COLO829 (cell line): ENCODE results near the gene CECR2.

Experiments
- DNase-seq: peaks from one replicate; pipeline ENCODE4 v3.0.0; 2012; ENCODE audit warnings: low spot score

CECR2 gene

DNA sequence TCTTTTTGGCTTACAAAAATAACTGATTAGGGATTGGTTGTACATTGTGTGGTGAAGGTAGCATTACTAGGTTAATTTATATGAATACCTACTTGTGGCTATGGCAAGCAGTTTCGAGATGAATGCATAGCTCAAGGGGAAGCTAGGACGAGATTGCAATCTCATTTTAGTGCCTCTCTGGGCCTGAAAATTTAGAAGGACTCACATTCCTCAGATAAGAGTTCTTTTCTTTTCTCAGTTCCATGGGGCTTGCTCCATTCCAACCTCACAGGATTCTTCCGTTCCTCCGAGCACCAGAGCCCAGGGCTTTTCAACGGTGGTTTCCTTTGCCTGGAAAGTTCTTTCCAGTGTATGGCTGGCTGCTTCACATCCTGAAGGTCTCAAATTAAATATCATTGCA is 82.1 kb downstream of the CECR2 start:
- no peak for DNase-seq

DNA sequence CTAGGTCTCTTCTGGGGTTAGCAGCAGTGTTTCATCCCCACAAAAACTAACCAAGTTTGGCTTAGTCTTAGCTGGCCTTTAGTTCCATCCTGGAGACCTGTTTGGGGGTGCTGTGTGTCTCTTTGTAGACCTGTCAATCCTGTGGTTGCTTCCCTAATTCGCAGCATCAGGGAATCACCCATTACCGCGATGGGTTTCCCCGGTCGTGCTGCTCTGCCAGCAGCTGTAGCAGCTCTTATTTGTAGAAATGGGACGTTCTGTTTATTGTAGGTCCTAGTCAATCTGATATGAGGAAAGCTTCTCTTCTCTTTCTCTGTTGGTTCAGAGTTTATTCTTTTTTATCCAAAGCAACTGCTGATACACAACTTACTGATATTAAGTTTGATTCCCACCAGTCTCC is 91.6 kb downstream of the CECR2 start:
- no peak for DNase-seq

DNA sequence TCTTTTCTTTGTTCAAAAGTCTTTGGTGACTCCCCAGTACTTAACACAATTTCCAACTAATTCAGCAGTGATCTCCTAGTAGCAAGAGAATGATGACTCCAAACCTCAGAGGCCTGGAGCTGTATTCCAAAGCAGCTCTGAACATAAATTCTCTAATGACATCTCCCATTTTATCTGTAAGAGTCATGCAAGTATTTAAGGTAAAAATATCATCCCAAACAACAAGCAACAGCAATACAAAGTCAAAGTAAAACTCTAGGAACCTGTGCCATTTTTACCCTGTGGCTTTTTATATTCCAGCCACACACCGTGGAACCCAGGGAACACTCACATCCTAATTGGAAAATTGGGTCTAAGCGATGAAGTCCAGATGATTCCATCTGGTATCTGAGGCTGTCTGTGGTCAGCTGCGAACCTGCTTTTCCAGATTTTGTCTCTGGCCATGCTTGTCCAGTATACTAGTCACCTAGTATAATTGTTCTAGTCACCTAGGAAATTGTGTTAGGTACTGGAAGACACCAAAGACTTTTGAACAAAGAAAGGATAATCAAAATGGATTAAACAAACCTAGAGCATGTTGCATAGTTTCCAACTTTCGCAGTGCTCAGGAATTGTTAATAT is 101.7 kb downstream of the CECR2 start:
- DNase-seq, result no peak

DNA sequence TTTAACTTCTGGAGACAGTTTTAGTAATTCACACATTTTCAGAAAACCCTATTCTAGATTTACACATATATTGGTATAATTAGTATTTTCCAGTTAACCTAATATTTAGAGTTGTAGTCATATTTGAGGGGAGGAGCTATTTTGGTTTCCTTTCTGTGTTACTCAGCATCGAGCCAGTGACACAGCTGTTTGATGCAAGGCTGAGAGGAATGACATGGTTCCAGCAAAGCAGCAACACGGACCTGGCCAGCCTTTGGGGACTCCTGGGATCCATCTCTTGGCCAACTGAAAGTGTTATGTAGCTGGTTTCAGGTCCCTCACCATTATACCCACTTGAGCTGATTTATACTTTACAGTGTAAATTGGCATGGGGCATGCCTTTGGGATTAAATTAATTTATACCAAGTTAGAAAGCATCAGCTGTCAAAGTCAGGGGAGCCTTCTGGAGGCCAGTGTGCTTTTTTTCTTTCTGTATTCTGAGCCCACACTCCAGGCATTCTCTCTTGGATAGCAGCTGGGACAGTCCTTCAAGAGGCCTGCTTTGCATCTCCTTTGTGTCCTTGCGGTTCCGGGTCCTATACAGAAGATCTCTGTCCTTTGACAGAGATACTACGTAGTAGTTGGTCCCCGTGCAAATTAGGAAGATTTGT is 102.8 kb downstream of the CECR2 start:
- no peak for DNase-seq

DNA sequence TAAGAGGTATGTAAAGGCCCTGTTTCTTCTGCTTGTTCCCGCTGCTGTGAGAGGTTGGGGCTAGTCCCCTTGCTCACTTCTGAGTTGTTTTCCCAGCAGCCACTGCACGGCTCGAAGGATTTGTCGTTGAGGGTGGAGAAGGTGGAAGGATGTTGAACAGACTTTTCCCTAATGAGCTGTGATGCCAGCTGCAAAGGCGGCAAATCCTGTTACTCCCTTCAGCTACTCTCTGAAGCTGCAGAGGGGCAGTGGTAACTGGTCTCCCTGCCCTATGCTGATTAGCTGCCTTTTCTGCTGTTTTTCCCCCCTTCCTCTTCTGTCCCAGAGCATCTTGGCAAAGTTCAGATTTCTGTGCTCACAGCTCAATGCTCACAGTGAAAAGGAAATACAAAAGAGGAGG is 103.7 kb downstream of the CECR2 start:
- DNase-seq, result no peak

DNA sequence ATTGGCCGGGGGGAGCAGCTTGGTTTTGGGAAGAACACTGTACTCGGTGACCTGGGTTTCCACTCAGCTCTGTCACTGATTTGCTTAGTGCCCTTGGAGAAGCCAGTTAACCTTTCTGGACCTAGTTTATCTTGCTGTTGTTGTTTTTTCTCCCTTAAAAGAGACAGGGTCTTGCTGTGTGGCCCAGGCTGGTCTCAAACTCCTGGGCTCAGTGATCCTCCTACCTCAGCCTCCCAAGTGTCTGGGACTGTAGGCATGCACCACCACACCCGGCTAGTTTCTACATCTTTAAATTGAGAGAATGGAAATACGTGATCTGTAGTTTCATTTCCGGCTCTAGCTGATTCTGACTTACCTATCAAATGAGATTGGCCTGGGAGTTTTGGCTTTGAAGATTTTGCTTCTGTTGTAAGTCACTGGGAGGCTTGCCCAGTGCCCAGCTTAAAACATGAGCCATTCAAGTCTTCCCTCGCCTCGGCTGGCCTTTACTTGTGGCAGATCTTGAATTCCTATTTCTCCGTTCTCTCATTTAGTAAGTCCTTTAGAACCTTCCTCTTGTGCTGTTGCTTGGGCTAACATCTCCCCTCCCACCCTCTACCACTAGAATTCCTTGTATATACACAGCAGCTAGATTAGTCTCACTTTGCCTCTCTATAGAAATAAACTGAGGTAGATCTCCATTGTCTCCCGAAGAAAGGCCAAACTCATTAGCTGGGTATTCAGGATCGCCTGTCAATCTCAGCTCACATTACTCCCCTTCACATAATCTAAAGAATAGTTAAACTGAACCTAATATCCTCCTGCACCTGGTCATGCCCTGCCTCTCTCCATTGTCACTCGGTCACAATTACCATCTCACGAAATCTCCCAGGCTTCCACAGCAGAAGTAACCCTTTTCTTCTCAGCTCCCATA is 106.3 kb downstream of the CECR2 start:
- DNase-seq, result no peak

DNA sequence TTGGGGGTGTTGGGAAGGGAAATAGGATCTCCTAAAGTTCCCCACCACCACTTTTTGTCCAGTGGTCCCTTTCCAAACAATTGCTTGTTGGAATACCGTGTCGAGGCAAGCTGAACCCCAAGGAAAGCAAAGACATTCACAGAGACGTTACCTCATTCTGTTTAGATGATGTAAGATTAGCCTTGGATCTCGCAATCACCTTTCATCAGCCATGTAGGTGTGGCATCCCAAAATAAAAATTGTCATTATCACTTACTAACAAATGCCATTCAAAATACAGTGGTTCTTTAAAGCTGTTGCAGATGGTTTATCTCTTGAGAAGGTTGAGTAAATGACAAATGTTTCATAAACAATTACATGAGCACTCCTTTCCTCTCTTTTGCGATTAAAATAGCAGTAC is 107.6 kb downstream of the CECR2 start:
- DNase-seq, result no peak

DNA sequence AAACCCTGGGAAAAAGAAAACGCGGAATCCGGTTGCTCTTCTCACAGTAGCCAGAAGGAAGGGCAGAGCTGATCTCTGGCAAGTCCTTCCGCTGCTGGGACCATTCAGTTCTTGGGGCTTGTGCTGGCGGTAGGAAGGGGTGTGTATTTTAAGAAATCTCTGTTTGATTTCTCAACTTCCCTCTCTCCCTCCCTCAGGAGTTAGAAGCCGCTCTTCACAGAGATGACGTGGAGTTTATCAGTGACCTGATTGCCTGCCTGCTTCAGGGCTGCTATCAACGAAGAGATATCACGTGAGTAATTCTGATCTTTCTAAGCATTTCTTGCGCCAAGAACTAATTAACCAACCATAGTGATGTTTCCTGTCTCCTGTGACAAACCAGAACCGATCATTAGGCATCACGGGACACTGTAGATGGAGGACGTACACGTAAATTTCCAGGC is 108.2 kb downstream of the CECR2 start:
- peak; percentile 25 for DNase-seq

DNA sequence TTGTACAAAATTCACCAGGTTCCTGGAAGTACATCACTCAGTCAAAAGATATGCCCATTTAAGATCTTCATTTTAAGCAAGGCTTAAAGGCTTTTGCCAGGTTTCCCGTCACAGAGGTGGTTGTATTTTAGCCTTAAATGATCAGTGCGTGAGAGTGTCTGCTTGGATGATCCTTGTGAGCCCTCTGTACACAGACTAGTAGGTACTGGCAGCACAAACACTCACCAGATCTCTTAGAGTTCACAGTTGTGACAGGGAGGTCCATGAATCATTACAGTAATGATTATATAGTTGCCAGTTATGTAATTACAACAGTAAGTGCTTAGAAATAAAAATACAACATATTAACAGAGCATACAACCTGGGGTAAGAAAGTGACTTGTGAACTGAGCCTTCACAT is 109.9 kb downstream of the CECR2 start:
- no peak for DNase-seq

DNA sequence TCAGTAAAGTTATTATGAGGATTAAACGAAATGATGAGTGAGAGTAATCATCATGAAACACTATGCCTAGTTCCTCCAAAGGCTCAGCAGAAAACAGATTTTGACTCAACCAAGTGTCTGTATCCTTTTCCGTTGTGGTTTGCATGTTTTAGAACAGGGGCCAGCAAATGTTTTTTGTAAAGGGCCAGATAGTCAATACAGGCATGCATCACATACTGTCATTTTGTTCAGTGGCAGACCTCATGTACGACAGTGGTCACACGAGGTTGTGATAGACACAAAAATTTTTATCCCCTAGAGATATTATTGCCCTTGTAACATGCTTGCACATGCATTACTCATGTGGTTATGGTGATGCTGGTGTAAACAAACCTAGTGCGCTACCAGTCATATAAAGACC is 112.2 kb downstream of the CECR2 start:
- no peak for DNase-seq

DNA sequence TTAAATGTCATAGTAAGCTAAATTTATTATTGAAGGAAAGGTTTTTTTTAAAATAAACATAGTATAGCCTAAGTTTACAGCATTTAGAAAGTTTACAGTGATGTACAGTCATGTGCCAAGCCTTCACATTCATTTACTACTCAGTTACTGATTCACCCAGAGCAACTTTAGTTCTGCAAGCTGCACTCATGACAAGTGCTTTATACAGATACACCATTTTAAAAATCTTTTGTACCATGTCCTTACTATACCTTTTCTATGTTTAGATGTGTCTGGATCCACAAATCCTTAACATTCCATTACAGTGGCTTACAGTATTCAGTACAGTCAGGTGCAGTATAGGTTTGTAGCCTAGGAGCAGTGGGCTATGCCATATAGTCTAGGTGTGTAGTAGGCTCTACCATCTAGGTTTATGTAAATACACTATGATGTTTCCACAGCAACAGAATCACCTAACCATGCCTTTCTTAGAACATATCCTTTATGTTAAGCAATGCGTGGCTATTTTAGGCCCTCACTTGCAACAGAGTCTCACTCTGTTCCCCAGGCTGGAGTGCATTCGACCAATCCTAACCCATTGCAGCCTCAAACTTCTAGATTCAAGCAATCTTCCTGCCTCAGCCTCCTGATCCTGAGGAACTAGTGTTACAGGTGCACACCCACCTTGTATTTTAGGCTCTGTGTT is 114.6 kb downstream of the CECR2 start:
- no peak for DNase-seq

DNA sequence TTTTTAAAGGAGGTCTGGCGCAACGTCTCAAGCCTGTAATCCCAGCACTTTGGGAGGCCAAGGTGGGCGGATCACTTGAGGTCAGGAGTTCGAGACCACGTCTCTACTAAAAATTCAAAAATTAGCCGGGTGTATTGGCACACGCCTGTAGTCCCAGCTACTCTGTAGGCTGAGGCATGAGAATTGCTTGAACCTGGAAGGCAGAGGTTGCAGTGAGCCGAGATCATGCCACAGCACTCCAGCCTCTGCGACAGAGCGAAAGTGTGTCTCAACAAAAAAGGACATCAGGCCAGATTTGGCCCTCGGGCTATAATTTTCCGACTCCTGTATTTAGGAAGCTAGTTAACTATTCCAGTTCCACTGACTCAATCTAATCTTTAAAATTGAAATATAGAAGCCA is 115.3 kb downstream of the CECR2 start:
- no peak for DNase-seq

DNA sequence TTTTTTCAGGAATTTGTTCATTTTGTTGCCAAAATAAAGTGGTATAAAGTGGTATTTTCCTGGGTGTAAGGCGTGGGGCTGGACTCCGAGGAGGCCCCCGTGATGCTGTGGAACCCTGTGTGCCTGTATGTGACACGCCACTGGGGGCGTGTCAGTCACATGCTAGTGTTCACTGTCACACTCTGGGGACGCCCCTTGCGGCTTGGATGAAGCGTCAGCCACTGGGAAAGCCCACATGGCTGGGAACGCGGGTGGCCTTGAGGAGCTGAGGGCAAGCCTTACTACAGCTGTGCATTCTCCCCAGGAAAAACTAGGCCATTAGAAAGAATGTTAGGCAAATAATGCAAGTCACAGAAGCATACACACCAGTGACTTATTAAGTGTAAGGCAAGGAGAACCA is 117.1 kb downstream of the CECR2 start:
- DNase-seq, result no peak

DNA sequence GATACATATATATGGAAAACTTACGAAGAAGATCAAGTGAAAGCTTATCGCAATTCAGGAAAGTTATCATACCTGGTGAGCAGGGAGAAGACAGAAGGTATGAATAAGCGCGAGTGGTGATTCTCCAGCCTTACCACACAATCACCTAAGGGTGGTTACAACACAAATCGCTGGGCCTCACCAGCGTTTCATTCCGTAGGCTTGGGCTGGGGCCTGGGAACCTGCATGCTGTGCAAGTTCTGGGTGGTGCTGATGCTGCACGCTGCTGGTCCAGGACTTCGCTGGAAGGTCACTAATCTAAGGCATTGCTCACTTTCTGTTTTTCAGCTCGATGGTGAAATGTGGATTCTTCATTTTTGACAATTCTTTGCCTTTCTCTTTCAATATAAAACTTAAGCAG is 117.5 kb downstream of the CECR2 start:
- DNase-seq, result no peak

DNA sequence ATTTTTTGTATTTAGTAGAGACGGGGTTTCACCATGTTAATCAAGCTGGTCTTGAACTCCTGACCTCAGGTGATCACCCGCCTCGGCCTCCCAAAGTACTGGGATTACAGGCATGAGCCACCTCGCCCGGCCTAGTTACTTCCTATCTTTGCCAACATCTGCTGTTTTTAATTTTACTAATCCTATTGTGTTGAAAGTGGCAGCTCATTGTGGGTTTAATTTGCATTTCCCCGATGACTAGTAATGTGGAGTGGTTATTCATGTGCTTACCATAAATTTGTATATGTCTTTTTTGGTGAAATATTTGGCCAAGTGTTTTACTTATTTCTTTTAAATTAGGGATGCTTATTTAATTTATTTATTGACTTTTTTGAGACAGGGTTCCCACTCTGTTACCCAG is 119.8 kb downstream of the CECR2 start:
- DNase-seq, result no peak

DNA sequence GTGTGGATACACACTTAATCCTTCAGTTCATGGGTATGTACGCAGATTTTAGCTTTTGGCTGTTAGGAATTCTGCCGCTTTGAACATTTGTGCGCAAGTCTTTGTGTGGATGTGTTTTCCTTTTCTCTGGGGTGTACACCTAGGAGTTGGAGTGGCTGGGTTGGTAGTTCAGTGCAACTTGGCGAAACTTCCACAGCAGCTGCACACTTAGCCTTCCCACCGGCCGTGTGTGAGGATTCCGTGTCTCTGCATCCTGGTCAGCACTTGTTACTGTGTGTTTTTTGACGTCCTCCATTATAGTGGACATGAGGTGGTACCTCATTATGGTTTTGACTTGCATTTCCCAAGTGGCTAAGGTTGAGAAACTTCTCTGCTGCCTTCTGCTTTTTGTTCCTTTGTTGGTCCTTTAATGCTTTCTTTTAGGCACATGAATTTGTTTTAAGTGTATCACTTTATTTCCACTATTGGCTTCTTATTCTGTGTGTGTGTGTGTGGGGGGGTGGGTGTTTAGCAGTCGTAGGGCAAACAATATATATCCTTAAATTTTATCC is 121.9 kb downstream of the CECR2 start:
- DNase-seq, result no peak

DNA sequence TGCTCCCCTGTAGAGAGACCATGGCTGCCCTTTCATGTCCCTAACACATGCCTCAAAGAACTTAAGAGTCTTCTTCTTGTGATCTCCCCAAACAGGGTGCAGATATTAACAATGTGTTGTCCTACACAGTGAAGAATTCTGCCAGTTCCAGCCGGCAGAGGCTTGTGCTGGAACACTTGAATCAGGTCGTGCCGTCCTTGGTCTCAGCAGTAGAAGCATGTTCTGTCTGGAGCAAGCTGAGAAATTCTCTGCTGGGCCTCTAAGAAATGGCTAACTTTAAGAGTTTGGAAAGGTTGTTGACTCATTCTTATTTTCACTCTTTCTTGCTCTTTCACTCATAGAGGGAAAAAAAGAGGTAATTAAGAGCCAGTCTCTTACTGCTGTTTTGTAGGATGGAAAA is 123.0 kb downstream of the CECR2 start:
- DNase-seq, result peak; percentile 26

DNA sequence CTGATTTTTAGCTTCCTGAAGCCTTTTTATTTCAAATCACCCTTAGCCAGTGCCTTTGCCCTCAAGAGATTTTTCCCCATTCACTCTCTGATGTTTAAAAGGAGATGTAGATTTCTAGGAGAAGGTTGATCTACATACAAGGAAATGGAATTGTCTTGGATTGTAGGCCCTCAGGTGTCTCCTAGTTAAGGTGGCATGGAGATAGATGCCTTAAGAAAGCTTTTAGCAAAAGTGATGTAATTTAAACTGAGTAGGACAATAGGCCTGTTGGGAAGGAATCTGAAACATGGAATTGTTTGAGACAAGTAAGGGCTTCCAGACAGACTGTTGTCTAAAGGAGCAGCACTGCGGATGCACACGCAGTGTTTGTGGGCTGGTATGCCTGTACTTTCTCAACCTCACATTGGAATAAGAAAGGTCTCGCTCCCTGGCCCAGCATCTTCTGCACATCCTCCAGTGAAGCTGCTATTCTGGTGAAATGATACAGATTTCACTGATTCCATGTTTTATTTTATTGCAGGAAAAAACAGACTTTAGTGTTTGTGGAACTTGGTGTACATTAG is 124.2 kb downstream of the CECR2 start:
- no peak for DNase-seq

DNA sequence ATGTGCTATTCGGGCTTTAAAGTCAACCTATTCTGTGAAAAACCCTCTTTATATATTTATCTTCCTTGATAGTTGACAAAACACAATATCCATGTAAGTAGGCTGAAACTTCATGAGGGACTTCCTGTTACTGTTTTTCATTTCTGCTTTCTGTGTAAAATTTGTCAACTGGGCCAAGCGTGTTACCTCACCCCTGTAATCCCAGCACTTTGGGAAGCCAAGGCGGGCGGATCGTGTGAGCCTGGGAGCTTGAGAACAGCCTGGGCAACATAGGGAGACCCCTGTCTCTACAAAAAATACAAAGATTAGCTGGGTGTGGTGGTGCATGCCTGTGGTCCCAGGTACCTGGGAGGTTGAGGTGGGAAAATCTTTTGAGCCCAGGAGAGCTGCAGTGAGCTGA is 127.6 kb downstream of the CECR2 start:
- DNase-seq, result no peak

DNA sequence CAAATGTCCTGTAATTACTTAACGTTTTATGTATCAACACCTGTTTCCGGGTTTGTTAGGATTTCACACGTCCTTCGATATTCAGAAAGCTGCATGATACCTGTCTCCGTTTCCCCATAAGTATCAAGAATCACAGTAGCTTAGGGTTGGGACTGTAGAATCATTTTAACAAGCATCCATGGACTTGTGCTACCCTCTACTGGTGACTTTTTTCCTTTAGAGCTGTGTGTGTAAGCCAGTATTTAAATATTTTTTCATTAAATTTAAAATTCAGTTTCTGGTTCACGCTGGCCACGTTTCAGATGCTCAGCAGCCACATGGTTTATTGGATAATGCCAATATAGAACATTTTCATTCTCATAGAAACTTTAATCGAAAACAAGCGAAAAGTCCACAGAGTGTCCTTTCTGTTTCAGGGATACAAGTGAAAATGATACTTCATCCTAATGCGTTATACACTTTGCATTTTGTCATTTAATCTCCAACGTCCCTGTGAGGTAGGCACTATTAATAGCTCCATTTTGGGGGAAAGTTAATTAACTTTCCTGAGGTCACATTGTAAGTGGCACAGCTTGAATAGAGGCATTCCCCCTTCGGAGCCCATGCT is 132.5 kb downstream of the CECR2 start:
- peak; percentile 77 for DNase-seq

DNA sequence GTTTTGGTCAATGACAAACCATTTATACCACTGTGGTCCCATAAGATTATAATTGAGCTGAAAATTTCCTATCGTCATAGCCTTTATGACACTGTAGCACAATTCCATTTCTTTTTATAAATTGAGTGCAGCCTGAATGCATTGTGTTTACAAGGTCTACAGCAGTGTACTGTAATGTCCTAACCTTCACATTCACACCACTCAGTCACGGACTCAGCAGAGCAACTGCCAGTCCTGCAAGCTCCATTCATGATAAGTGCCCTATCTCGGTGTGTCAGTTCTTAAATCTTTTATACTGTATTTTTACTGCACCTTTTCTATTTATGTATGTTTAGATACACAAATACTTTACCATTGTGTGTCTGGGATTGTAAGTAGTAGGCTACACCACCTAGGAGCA is 138.8 kb downstream of the CECR2 start:
- DNase-seq, result no peak

DNA sequence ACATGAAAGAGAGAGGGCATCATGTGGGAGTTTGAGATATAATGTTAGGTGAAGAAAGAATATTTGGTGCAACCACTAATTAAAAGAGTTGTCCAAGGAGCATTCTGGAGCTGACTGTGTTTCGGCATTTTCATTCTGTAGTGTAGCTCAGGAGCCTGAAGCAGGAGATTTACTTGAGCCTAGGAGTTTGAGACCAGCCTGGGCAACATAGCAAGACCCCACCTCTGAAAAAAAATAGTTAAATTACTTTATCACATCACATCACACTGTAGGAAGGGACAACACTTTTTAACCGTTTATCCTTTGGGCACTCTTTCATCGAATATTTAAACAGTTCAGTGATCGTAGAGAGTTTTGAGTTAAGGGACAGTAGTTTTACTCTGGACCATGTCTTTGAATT is 143.7 kb downstream of the CECR2 start:
- DNase-seq, result no peak
